ENCODE results near the gene STK11.

STK11 gene

GRCh38 chr19:1234051-1234954, 28.7 kb downstream of the STK11 start:
- no CpG with 5 or more reads among the region's 45 CpGs for WGBS (ENCODE audit: insufficient coverage, insufficient read length)
- H3K27ac ChIP-seq (ENCODE audit: low read length): no peak overlapping the region
- H3K4me3 ChIP-seq (ENCODE audit: low read length): no peak overlapping the region
- no peak for DNase-seq (ENCODE audit: low read depth, low spot score)
- H3K36me3 ChIP-seq (ENCODE audit: control insufficient read depth, insufficient read depth, low read length): peaks cover 39% of the 10 kb centered on the region
- no peaks in the 10 kb centered on the region for H3K9me3 ChIP-seq (ENCODE audit: control insufficient read depth, insufficient read depth, low read length)
- peaks cover 3% of the 10 kb centered on the region; the same call in 1 of the 2 replicates for H3K4me1 ChIP-seq (ENCODE audit: control insufficient read depth, insufficient read depth, low read length)
- H3K27me3 ChIP-seq (ENCODE audit: control insufficient read depth, insufficient read depth, low read length): no peaks in the 10 kb centered on the region

- peaks cover 33% of the 10 kb centered on the region for H3K36me3 ChIP-seq (ENCODE audit: control insufficient read depth, insufficient read depth, low read length)
- no peak overlapping the region for H3K27ac ChIP-seq (ENCODE audit: low read length)
- peaks cover 5% of the 10 kb centered on the region; the same call in 1 of the 2 replicates for H3K4me1 ChIP-seq (ENCODE audit: control insufficient read depth, insufficient read depth, low read length)
- WGBS (ENCODE audit: insufficient coverage, insufficient read length): no CpG with 5 or more reads among the region's 43 CpGs
- H3K27me3 ChIP-seq (ENCODE audit: control insufficient read depth, insufficient read depth, low read length): no peaks in the 10 kb centered on the region
- no peak for DNase-seq (ENCODE audit: low read depth, low spot score)
- H3K4me3 ChIP-seq (ENCODE audit: low read length): no peak overlapping the region
- H3K9me3 ChIP-seq (ENCODE audit: control insufficient read depth, insufficient read depth, low read length): no peaks in the 10 kb centered on the region
Measured at GRCh38 chr19:1234955-1235380, 29.4 kb downstream of the STK11 start.

GRCh38 chr19:1235625-1236538, 30.3 kb downstream of the STK11 start:
- Histone ChIP-seq H3K4me3 (ENCODE audit: low read length) (peak overlapping the region; percentile 14; the same call in 1 of the 2 replicates), H3K27ac (ENCODE audit: low read length) (no peak overlapping the region), H3K9me3 (ENCODE audit: control insufficient read depth, insufficient read depth, low read length) (no peaks in the 10 kb centered on the region), H3K36me3 (ENCODE audit: control insufficient read depth, insufficient read depth, low read length) (peaks cover 29% of the 10 kb centered on the region), H3K27me3 (ENCODE audit: control insufficient read depth, insufficient read depth, low read length) (no peaks in the 10 kb centered on the region), H3K4me1 (ENCODE audit: control insufficient read depth, insufficient read depth, low read length) (peaks cover 5% of the 10 kb centered on the region; the same call in 1 of the 2 replicates)
- no CpG with 5 or more reads among the region's 39 CpGs for WGBS (ENCODE audit: insufficient coverage, insufficient read length)
- DNase-seq (ENCODE audit: low read depth, low spot score): no peak

GRCh38 chr19:1236576-1236975, 31.0 kb downstream of the STK11 start:
- no peak overlapping the region for H3K27ac ChIP-seq (ENCODE audit: low read length)
- no peaks in the 10 kb centered on the region for H3K27me3 ChIP-seq (ENCODE audit: control insufficient read depth, insufficient read depth, low read length)
- no peak for DNase-seq (ENCODE audit: low read depth, low spot score)
- H3K36me3 ChIP-seq (ENCODE audit: control insufficient read depth, insufficient read depth, low read length): peaks cover 29% of the 10 kb centered on the region
- WGBS (ENCODE audit: insufficient coverage, insufficient read length): no CpG with 5 or more reads among the region's 42 CpGs
- peaks cover 5% of the 10 kb centered on the region; the same call in 1 of the 2 replicates for H3K4me1 ChIP-seq (ENCODE audit: control insufficient read depth, insufficient read depth, low read length)
- H3K4me3 ChIP-seq (ENCODE audit: low read length): peak overlapping the region; percentile 77
- H3K9me3 ChIP-seq (ENCODE audit: control insufficient read depth, insufficient read depth, low read length): no peaks in the 10 kb centered on the region

- no peaks in the 10 kb centered on the region for H3K9me3 ChIP-seq (ENCODE audit: control insufficient read depth, insufficient read depth, low read length)
- no CpG with 5 or more reads among the region's 60 CpGs for WGBS (ENCODE audit: insufficient coverage, insufficient read length)
- H3K27ac ChIP-seq (ENCODE audit: low read length): no peak overlapping the region
Measured at GRCh38 chr19:1237027-1237659, 31.6 kb downstream of the STK11 start.

GRCh38 chr19:1237754-1238368, 32.3 kb downstream of the STK11 start, which contains the start of gene CBARP:
Gene CBARP (minus strand): TSS chr19:1238005. CDS start chr19:1236100, 1,905 bp downstream.
- no peaks in the 10 kb centered on the region for H3K9me3 ChIP-seq (ENCODE audit: control insufficient read depth, insufficient read depth, low read length)
- no peak for DNase-seq (ENCODE audit: low read depth, low spot score)
- peaks cover 7% of the 10 kb centered on the region for H3K4me1 ChIP-seq (ENCODE audit: control insufficient read depth, insufficient read depth, low read length)
- no peaks in the 10 kb centered on the region for H3K27me3 ChIP-seq (ENCODE audit: control insufficient read depth, insufficient read depth, low read length)
- WGBS (ENCODE audit: insufficient coverage, insufficient read length): no CpG with 5 or more reads among the region's 87 CpGs
- no peak within 1 kb of the TSS for H3K27ac ChIP-seq (ENCODE audit: low read length)
- peak within 1 kb of the TSS; percentile 77 for H3K4me3 ChIP-seq (ENCODE audit: low read length)
- H3K36me3 ChIP-seq (ENCODE audit: control insufficient read depth, insufficient read depth, low read length): peaks cover 28% of the 10 kb centered on the region

More at GRCh38 chr19:1237027-1237659, 31.6 kb downstream of the STK11 start:
- Histone ChIP-seq H3K36me3 (ENCODE audit: control insufficient read depth, insufficient read depth, low read length) (peaks cover 29% of the 10 kb centered on the region), H3K4me3 (ENCODE audit: low read length) (peak overlapping the region; percentile 77), H3K27me3 (ENCODE audit: control insufficient read depth, insufficient read depth, low read length) (no peaks in the 10 kb centered on the region), H3K4me1 (ENCODE audit: control insufficient read depth, insufficient read depth, low read length) (peaks cover 5% of the 10 kb centered on the region; the same call in 1 of the 2 replicates)
- no peak for DNase-seq (ENCODE audit: low read depth, low spot score)

- Histone ChIP-seq H3K4me3 (ENCODE audit: low read length) (peak overlapping the region; percentile 77; the same call in 1 of the 2 replicates), H3K4me1 (ENCODE audit: control insufficient read depth, insufficient read depth, low read length) (peaks cover 7% of the 10 kb centered on the region), H3K9me3 (ENCODE audit: control insufficient read depth, insufficient read depth, low read length) (no peaks in the 10 kb centered on the region), H3K27me3 (ENCODE audit: control insufficient read depth, insufficient read depth, low read length) (no peaks in the 10 kb centered on the region), H3K27ac (ENCODE audit: low read length) (no peak overlapping the region), H3K36me3 (ENCODE audit: control insufficient read depth, insufficient read depth, low read length) (peaks cover 21% of the 10 kb centered on the region)
- no CpG with 5 or more reads among the region's 34 CpGs for WGBS (ENCODE audit: insufficient coverage, insufficient read length)
- DNase-seq (ENCODE audit: low read depth, low spot score): no peak
Measured at GRCh38 chr19:1238369-1239303, 33.1 kb downstream of the STK11 start.

- DNase-seq (ENCODE audit: low read depth, low spot score): no peak
- Histone ChIP-seq H3K36me3 (ENCODE audit: control insufficient read depth, insufficient read depth, low read length) (peaks cover 14% of the 10 kb centered on the region), H3K4me3 (ENCODE audit: low read length) (no peak overlapping the region), H3K9me3 (ENCODE audit: control insufficient read depth, insufficient read depth, low read length) (no peaks in the 10 kb centered on the region), H3K27ac (ENCODE audit: low read length) (no peak overlapping the region), H3K4me1 (ENCODE audit: control insufficient read depth, insufficient read depth, low read length) (peaks cover 7% of the 10 kb centered on the region), H3K27me3 (ENCODE audit: control insufficient read depth, insufficient read depth, low read length) (no peaks in the 10 kb centered on the region)
- no CpG with 5 or more reads among the region's 11 CpGs for WGBS (ENCODE audit: insufficient coverage, insufficient read length)
Measured at GRCh38 chr19:1239420-1239795, 33.8 kb downstream of the STK11 start.
